Activated CD4-positive, alpha-beta memory T cell treated with anti-CD3 and anti-CD28 coated beads, Interleukin-2, amount 10 ng/mL, durations not matched to agents 7 days and 5 days (primary cell): Measurements from ENCODE around the gene DDX42. TPM values are rescaled to one million over a fixed set of nuclear protein-coding genes. Genes with fewer than 3 reads are reported as not detected.

ENCODE experiments used
- CTCF ChIA-PET: fragments of 350-600 bp; sonication (Branson Sonifier 250); formaldehyde crosslinking; loops from one replicate; lab custom pipeline; 2021; ENCODE audit warnings: antibody characterized with exemption, inconsistent platforms; lab: Charles Lee
- POLR2A ChIA-PET: fragments of 350-600 bp; sonication (Branson Sonifier 250); formaldehyde crosslinking; loops from one replicate; lab custom pipeline; 2021; ENCODE audit warnings: antibody characterized with exemption; lab: Charles Lee
- DNase-seq: peaks from one replicate; pipeline ENCODE4 v3.0.0-alpha.2; 2020
- H3K27ac Mint-ChIP-seq: one replicate; pipeline ENCODE4 v1.8.0; 2021; ENCODE audit warnings: mild to moderate bottlenecking, mixed read lengths
- H3K27me3 Mint-ChIP-seq: one replicate; pipeline ENCODE4 v1.8.0; 2021; ENCODE audit warnings: mixed read lengths
- H3K36me3 Mint-ChIP-seq: one replicate; pipeline ENCODE4 v1.8.0; 2021; ENCODE audit warnings: low read depth, mixed read lengths
- H3K4me1 Mint-ChIP-seq: one replicate; pipeline ENCODE4 v1.8.0; 2021; ENCODE audit warnings: mixed read lengths
- H3K4me3 Mint-ChIP-seq: one replicate; pipeline ENCODE4 v1.8.0; 2021; ENCODE audit warnings: mild to moderate bottlenecking, mixed read lengths
- H3K9me3 Mint-ChIP-seq: one replicate; pipeline ENCODE4 v1.8.0; 2021; ENCODE audit warnings: mixed read lengths
- total RNA-seq, 2 experiments: library from RNA; stranded (reverse); gene quantifications; one replicate each; pipeline ENCODE4 v1.2.3, GENCODE V29; 2021

DDX42 gene
- total RNA-seq, 2 experiments from 2014 or later = 113 to 118 TPM

DNA sequence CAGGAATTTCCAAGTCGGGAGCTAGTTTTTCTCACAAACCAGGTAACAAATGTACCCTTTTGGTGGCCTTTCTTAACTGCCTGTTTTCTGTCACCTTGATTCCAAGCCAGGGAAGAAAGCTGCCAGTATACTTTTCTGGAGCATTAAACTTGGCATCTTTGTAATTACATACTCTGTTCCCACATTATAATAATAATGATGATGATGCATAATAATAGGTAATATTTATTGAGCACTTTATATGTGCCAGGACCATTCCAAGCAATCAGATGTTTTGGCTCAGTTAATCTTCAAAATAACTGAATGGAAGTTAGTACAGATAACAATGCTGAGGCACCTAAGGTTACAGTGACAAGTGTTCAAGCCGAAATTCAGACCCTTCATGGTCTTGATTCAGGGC, 42.2 kb downstream of the DDX42 start:
- DNase-seq = no peak
- peaks cover 7% of the 10 kb centered on the region for H3K4me1 Mint-ChIP-seq
- peaks cover 90% of the 10 kb centered on the region for H3K36me3 Mint-ChIP-seq
- no peak overlapping the region for H3K27ac Mint-ChIP-seq
- POLR2A ChIA-PET = interaction anchor here (1.0 kb wide), 1 partner anchor 11 kb away, joined by 3 read pairs; the partner anchor contains the start of gene PSMC5
- no peaks in the 10 kb centered on the region for H3K27me3 Mint-ChIP-seq
- CTCF ChIA-PET = interaction anchor here (1.3 kb wide), 1 partner anchor 10 kb away, joined by 3 read pairs; no protein-coding TSS in a partner anchor
- H3K4me3 Mint-ChIP-seq = no peak overlapping the region
- H3K9me3 Mint-ChIP-seq = no peaks in the 10 kb centered on the region

DNA sequence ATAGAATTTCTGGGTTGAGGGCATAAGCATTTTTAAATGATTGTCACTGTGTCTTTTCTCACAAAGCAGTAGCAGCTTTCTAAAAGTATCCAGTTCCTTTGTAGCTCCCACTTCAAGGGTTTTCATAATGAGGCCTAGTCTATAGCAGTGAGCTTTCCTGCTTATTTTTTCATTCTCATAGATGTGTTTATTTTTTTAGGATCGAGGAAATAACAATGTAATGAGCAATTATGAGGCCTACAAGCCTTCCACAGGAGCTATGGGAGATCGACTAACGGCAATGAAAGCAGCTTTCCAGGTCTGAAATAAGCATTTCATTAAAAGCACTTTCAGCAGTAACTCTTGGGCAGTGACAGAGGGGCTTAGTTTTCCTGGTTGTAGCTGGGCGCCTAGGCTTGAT, 42.7 kb downstream of the DDX42 start:
- Mint-ChIP-seq H3K9me3 (no peaks in the 10 kb centered on the region), H3K27me3 (no peaks in the 10 kb centered on the region), H3K4me3 (no peak overlapping the region), H3K4me1 (peaks cover 9% of the 10 kb centered on the region), H3K27ac (no peak overlapping the region), H3K36me3 (peaks cover 90% of the 10 kb centered on the region)
- no peak for DNase-seq
- ChIA-PET POLR2A (interaction anchor here (1.0 kb wide), 1 partner anchor 10 kb away, joined by 3 read pairs; the partner anchor contains the start of gene PSMC5), CTCF (interaction anchor here (1.3 kb wide), 1 partner anchor 10 kb away, joined by 3 read pairs; no protein-coding TSS in a partner anchor)

DNA sequence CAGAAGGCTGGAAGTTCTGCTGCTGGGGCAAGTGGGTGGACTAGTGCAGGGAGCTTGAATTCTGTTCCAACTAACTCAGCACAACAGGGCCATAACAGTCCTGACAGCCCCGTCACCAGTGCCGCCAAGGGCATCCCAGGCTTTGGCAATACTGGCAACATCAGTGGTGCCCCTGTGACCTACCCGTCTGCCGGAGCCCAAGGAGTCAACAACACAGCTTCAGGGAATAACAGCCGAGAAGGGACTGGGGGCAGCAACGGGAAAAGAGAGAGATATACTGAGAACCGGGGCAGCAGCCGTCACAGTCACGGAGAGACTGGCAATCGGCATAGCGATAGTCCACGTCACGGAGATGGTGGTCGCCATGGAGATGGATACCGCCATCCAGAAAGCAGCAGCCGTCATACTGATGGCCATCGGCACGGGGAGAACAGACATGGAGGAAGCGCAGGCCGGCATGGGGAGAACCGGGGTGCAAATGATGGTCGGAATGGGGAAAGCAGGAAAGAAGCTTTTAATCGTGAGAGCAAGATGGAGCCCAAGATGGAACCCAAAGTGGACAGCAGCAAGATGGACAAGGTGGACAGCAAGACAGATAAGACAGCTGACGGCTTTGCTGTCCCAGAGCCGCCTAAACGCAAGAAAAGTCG, 43.9 kb downstream of the DDX42 start:
- peaks cover 17% of the 10 kb centered on the region for H3K4me1 Mint-ChIP-seq
- H3K9me3 Mint-ChIP-seq = no peaks in the 10 kb centered on the region
- ChIA-PET POLR2A (interaction anchor here (1.4 to 1.8 kb wide), 5 partner anchors 9 to 45 kb away, joined by 3 to 6 read pairs (median 5); partner anchors contain the start of genes CCDC47 and PSMC5), CTCF (interaction anchor here (0.9 to 2.1 kb wide), 2 partner anchors 13 to 120 kb away, joined by 4 to 5 read pairs; no protein-coding TSS in a partner anchor)
- H3K36me3 Mint-ChIP-seq = peaks cover 91% of the 10 kb centered on the region
- H3K27me3 Mint-ChIP-seq = no peaks in the 10 kb centered on the region
- no peak for DNase-seq
- H3K27ac Mint-ChIP-seq = peak overlapping the region; percentile 59
- H3K4me3 Mint-ChIP-seq = no peak overlapping the region

DNA sequence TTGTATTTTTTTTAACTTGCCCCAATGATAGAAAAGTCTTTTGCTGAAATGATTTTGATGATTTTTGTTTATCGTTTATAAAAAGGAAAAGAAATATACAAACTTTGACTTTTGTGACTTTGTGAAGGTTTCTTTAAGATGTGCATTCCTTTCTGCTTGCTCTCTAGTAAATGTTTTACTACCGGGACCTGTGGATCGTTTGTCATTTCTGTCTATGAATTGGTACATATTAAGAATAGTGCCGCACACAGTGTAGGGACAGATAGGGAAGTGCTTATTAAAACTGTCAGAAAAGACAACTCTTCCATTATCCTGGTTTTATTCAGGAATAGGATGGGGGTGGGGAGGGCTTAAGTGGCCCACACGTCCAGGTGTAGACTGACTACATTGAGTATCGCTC, 45.2 kb downstream of the DDX42 start:
- no peak for DNase-seq
- H3K4me1 Mint-ChIP-seq = peaks cover 27% of the 10 kb centered on the region
- peak overlapping the region; percentile 70 for H3K27ac Mint-ChIP-seq
- H3K4me3 Mint-ChIP-seq = no peak overlapping the region
- no peaks in the 10 kb centered on the region for H3K9me3 Mint-ChIP-seq
- H3K36me3 Mint-ChIP-seq = peaks cover 92% of the 10 kb centered on the region
- ChIA-PET POLR2A (interaction anchor here (0.8 to 1.5 kb wide), 5 partner anchors 10 to 45 kb away, joined by 3 to 4 read pairs (median 3); partner anchors contain the start of gene DDX42), CTCF (interaction anchor here (0.6 to 2.1 kb wide), 3 partner anchors 15 to 233 kb away, joined by 3 to 5 read pairs (median 4); no protein-coding TSS in a partner anchor)
- no peaks in the 10 kb centered on the region for H3K27me3 Mint-ChIP-seq

DNA sequence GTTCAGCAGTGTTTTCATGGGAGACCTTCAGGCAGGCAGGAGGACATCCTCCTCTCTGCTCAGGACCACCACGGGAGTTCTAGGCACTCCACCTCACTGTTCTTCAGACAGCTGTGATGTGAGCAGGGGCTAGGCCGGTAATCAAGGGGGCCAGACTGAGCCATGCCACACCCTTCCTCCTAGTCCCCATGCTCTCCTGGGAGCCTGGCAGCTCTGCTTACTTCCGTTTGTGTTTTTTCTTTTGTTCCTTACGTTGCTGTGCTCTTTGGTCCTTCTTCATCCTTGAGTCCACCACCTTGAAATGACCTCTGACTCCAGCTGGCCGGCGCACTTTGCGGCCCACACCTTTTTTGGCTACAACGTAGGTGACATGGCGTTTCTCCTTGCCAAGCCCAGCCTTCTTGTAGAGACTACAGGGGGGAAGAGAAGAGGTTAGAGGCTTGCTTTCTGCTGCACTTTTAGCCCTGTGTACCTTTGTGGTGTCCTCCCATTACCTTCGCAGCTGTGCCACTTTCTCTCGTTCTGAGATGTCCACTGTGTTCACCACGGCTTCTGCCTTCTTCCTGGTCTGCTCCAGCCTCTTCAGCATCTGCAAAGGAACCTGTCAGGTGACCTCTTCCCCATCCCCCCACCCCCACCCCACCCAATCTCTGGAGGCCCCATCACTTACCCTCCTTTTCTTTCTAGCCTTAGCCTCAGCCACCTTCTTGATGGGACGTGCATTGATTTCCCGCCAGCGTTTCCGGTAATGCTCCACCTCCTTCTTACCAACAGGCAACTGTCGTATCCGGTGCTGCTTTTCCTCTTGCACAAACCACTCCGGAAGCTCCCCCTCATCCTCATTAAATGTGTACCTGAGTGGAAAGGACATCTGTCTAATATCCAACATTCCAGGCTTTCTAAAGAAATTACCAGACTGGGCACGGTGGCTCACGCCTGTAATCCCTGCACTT, 45.9 kb downstream of the DDX42 start:
- Mint-ChIP-seq H3K36me3 (peaks cover 93% of the 10 kb centered on the region), H3K27me3 (no peaks in the 10 kb centered on the region), H3K4me1 (peaks cover 34% of the 10 kb centered on the region), H3K27ac (peak overlapping the region; percentile 76), H3K9me3 (no peaks in the 10 kb centered on the region), H3K4me3 (peak overlapping the region; percentile 56)
- DNase-seq = no peak
- CTCF ChIA-PET = no interaction called here
- POLR2A ChIA-PET = interaction anchor here (1.1 to 1.5 kb wide), 5 partner anchors 10 to 46 kb away, joined by 3 to 4 read pairs (median 3); partner anchors contain the start of gene DDX42

DNA sequence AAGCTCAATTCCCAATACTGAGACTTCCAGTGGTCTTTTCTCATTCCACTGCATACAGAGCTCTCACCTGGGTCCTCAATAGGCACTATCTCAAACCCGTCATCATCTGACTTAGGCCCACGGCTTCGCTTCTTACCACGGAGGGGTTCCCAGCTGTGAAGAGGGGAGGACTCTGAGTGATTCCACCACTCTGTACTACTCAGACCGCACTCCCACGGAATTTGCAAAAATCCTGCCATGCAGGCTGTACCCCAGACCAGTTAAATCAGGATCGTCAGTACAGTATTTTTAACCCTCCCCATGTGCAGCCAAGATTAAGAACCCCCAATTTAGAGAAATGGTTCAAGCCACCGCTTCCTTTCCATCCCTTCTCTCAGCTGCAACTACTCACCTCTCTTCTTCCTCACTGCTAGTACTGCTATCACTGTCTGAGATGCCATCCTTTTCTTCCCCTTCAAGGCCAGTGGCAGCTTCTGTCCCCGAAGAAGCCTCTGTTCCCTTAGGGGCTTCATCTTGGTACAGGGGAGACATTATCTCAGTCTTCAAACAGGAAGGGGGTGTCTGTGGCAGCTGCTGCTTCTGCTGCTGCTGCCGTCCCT, 47.1 kb downstream of the DDX42 start:
- H3K4me3 Mint-ChIP-seq = peak overlapping the region; percentile 11
- CTCF ChIA-PET = interaction anchor here (0.8 kb wide), 1 partner anchor 17 kb away, joined by 3 read pairs; no protein-coding TSS in a partner anchor
- no peaks in the 10 kb centered on the region for H3K27me3 Mint-ChIP-seq
- no peaks in the 10 kb centered on the region for H3K9me3 Mint-ChIP-seq
- DNase-seq = no peak
- H3K4me1 Mint-ChIP-seq = peaks cover 45% of the 10 kb centered on the region
- peak overlapping the region; percentile 76 for H3K27ac Mint-ChIP-seq
- peaks cover 93% of the 10 kb centered on the region for H3K36me3 Mint-ChIP-seq
- POLR2A ChIA-PET = interaction anchor here (0.9 to 1.2 kb wide), 4 partner anchors 8 to 28 kb away, joined by 3 to 4 read pairs (median 4); no protein-coding TSS in a partner anchor

DNA sequence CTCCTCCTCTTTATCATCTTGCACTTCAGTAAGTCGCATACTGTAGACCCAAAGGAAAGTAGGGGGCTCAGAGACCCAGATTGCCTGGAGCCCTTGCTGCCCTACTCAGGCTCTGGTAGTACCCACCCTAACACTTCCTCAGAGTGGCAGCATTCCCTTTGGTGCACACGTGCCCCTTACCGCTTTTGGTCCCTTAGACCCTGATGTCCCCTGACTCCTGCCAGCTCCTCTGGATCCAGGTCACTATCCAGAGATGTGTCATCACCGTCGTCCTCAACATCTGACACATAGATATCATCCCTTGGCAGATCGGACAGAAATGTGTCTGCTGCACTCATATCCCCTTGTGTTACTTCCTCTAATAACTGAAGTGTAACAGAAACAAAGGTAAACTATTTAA, 47.8 kb downstream of the DDX42 start:
- CTCF ChIA-PET = no interaction called here
- POLR2A ChIA-PET = interaction anchor here (1.2 kb wide), 3 partner anchors 7 to 20 kb away, joined by 3 to 4 read pairs (median 3); no protein-coding TSS in a partner anchor
- peaks cover 51% of the 10 kb centered on the region for H3K4me1 Mint-ChIP-seq
- no peaks in the 10 kb centered on the region for H3K9me3 Mint-ChIP-seq
- no peaks in the 10 kb centered on the region for H3K27me3 Mint-ChIP-seq
- H3K27ac Mint-ChIP-seq = peak overlapping the region; percentile 36
- peaks cover 90% of the 10 kb centered on the region for H3K36me3 Mint-ChIP-seq
- DNase-seq = no peak
- peak overlapping the region; percentile 11 for H3K4me3 Mint-ChIP-seq

DNA sequence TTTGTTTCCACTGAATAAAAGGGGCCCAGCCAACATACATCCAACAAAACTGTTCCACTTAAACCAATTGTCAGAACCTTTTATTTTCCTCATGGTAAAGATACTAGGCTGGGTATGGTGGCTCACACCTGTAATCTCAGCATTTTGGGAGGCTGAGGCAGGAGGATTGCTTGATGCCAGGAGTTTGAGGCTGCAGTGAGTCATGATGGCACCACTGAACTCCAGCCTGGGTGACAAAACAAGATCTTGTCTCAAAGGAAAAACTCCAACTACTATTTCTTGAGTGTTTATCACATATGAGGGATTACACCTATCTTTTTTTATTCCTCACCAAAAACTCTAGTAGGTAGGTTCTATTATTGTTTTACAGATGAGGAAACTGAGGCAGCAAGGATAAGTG, 48.6 kb downstream of the DDX42 start:
- no peaks in the 10 kb centered on the region for H3K27me3 Mint-ChIP-seq
- POLR2A ChIA-PET = interaction anchor here (1.2 kb wide), 1 partner anchor 19 kb away, joined by 3 read pairs; no protein-coding TSS in a partner anchor
- peaks cover 91% of the 10 kb centered on the region for H3K36me3 Mint-ChIP-seq
- H3K27ac Mint-ChIP-seq = no peak overlapping the region
- H3K4me1 Mint-ChIP-seq = peaks cover 52% of the 10 kb centered on the region
- no peak overlapping the region for H3K4me3 Mint-ChIP-seq
- H3K9me3 Mint-ChIP-seq = no peaks in the 10 kb centered on the region
- no peak for DNase-seq
- CTCF ChIA-PET = interaction anchor here (0.5 kb wide), 1 partner anchor 960 kb away, joined by 5 read pairs; no protein-coding TSS in a partner anchor

DNA sequence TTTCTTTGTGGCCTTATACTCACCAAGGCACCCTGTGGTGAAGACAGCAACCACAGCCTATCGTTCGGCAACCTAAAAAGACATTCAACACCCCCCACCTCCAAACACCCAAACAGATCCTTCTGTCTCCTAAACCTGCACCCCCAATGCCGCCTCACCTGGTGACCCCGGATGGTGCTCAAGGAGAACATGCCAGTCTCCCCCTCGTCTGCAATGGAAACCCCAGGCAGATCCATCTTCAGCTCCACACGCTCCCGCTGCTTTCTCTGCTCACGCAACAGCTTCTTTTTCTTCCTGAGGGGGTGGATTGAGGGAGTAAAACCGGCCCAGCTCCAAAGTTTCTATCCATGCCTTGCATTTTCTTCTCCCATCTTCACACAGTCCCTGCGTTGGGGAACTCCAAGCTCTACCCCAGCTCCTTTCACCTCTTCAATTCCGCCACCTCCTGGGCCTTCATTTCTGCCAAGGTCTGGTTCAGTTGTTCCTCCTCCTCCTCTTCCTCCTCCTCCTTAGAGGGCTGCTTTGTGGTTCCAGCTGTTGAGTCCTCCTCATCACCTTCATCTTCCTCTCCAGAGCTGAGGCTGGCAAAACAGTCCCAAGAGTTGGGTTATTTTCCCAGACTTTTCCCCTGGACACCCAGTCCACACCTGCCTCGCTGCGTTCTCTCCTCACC, 49.8 kb downstream of the DDX42 start:
- peaks cover 60% of the 10 kb centered on the region for H3K4me1 Mint-ChIP-seq
- H3K27ac Mint-ChIP-seq = peak overlapping the region; percentile 9
- DNase-seq = no peak
- H3K36me3 Mint-ChIP-seq = peaks cover 89% of the 10 kb centered on the region
- CTCF ChIA-PET = interaction anchor here (0.6 to 1.8 kb wide), 4 partner anchors 11 to 59 kb away, joined by 3 to 5 read pairs (median 4); no protein-coding TSS in a partner anchor
- no peak overlapping the region for H3K4me3 Mint-ChIP-seq
- POLR2A ChIA-PET = interaction anchor here (1.3 to 1.8 kb wide), 4 partner anchors 11 to 50 kb away, joined by 3 to 10 read pairs (median 7); partner anchors contain the start of genes CCDC47 and DDX42
- no peaks in the 10 kb centered on the region for H3K27me3 Mint-ChIP-seq
- no peaks in the 10 kb centered on the region for H3K9me3 Mint-ChIP-seq

DNA sequence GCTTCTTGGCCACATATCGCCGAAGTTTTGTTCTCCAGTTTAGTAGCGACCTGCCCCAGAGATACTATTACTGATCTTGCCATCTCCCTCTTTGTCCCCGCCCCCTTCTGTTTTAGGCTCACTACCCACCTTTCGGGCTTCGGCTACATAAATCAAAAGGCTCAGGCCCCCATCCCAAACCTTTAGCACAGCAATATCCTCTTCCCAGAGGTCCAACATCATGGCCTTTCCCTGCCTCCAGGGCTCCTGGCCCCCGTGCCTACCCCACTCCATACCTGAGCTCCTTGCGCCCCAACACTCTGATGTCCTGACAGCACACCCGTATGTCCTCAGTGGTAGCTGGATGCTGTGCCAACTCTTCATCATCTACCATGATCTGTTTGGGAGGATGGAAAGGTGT, 50.4 kb downstream of the DDX42 start:
- H3K36me3 Mint-ChIP-seq = peaks cover 90% of the 10 kb centered on the region
- ChIA-PET CTCF (interaction anchor here (0.6 to 1.8 kb wide), 3 partner anchors 11 to 48 kb away, joined by 3 to 5 read pairs (median 3); no protein-coding TSS in a partner anchor), POLR2A (interaction anchor here (1.3 to 2.7 kb wide), 5 partner anchors 11 to 123 kb away, joined by 3 to 12 read pairs (median 8); partner anchors contain the start of genes CCDC47, DDX42 and LIMD2)
- peaks cover 65% of the 10 kb centered on the region for H3K4me1 Mint-ChIP-seq
- H3K4me3 Mint-ChIP-seq = no peak overlapping the region
- no peaks in the 10 kb centered on the region for H3K9me3 Mint-ChIP-seq
- H3K27ac Mint-ChIP-seq = peak overlapping the region; percentile 8
- H3K27me3 Mint-ChIP-seq = no peaks in the 10 kb centered on the region
- DNase-seq = no peak

DNA sequence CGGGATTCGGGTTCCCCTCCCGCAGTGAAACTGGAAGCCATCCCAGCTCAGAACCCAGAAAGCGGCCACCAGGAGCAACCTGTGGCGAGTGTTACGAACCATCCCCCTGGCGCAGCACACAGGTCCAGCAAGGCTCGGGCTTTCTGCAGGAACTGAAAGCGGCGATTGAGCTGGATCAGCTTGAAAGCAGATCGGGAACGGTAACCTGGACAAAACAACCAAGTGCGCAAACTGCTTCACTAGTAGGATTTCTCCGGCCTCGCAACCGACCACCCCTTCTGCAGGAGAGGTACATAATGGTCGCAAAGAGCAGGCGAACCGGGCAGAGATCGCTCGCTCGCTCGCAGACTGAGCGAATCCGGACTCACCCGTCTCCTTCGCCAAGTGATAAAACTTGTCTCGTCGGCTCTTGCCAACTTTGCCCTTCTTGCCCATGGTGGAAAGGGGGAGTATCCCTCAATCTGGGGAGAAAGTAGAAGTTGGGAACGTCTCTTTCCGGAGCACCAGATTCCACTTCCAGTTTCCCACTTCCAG, 52.6 kb downstream of the DDX42 start:
- Mint-ChIP-seq H3K4me3 (peak overlapping the region; percentile 89), H3K4me1 (peaks cover 80% of the 10 kb centered on the region), H3K36me3 (peaks cover 90% of the 10 kb centered on the region), H3K27ac (peak overlapping the region; percentile 93), H3K27me3 (no peaks in the 10 kb centered on the region), H3K9me3 (no peaks in the 10 kb centered on the region)
- DNase-seq = no peak
- CTCF ChIA-PET = interaction anchor here (0.7 to 1.8 kb wide), 5 partner anchors 8 to 52 kb away, joined by 3 to 13 read pairs (median 4); partner anchors contain the start of genes CCDC47 and DDX42
- POLR2A ChIA-PET = interaction anchor here (1.0 to 10.2 kb wide), 12 partner anchors 8 to 129 kb away, joined by 3 to 194 read pairs (median 9); partner anchors contain the start of genes CCDC47, DDX42, LIMD2 and SMARCD2
